SK-N-MC (cell line): ENCODE measurements around the gene PRKN.

Experiments used
- DNase-seq: peaks from one replicate; pipeline ENCODE4 v3.0.0-alpha.2; 2011; ENCODE audit warnings: low read depth, low spot score
- H3K27ac ChIP-seq: fragments of 200-600 bp; sonication (generic); 2 replicates; pipeline ENCODE4 v1.5.1; 2016; ENCODE audit warnings: mixed run types
- H3K36me3 ChIP-seq: fragments of 200-600 bp; sonication (generic); 2 replicates; pipeline ENCODE4 v1.6.1; 2017; ENCODE audit warnings: antibody characterized with exemption, low read length, mixed read lengths; ENCODE audit not compliant: insufficient read depth
- H3K4me3 ChIP-seq: fragments of 200-600 bp; sonication (generic); 2 replicates; pipeline ENCODE4 v1.5.1; 2016
- H3K9ac ChIP-seq: fragments of 200-600 bp; sonication (generic); 2 replicates; pipeline ENCODE4 v1.8.0; 2017; ENCODE audit warnings: mixed run types, mixed read lengths; ENCODE audit not compliant: insufficient read length
- H3K9me3 ChIP-seq: fragments of 200-600 bp; sonication (generic); 2 replicates; pipeline ENCODE4 v1.6.1; 2017; ENCODE audit warnings: low read depth, mild to moderate bottlenecking, antibody characterized with exemption, low read length, moderate library complexity, mixed read lengths
- EZH2 ChIP-seq: fragments of 200-600 bp; sonication (generic); IDR thresholded peaks from one replicate; pipeline ENCODE4 v1.6.1; 2017; ENCODE audit warnings: antibody characterized with exemption
- FOXP2 ChIP-seq: optimal IDR thresholded peaks from 2 replicates; pipeline ENCODE3; 2011; ENCODE audit warnings: mild to moderate bottlenecking, moderate library complexity; ENCODE audit not compliant: insufficient read depth; ENCODE audit errors: extremely low read length, control extremely low read depth
- POLR2AphosphoS5 ChIP-seq: IDR thresholded peaks from 2 replicates; pipeline ENCODE4 v1.6.1; 2012; ENCODE audit warnings: mild to moderate bottlenecking, low read depth, low read length, borderline replicate concordance

The PRKN gene

DNA sequence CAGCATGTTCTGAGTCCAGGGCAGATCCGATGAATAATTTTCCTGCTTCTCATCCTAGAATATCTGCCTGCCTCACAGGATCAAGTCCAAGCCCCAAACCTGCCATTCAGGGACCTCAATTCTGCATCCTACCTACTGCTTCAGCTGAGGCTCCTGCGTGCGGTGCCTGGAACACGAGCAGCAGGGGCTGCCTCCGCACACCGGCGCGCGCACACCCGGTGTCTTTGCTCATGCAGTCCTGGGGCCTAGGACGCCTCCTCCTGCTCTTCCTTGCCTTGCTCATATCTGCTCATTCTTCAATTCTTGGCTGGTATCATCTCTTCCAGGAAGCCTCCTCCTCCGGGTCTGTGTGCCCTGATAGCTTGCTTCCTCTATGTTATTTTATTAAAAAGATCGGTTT is 1372.6 kb downstream of the PRKN start:
- DNase-seq: no peak
- H3K9ac ChIP-seq: no peak overlapping the region
- H3K36me3 ChIP-seq: no peaks in the 10 kb centered on the region
- TF ChIP-seq EZH2 (no peak), FOXP2 (no peak), POLR2AphosphoS5 (no peak)
- no peak overlapping the region for H3K4me3 ChIP-seq
- no peaks in the 10 kb centered on the region for H3K9me3 ChIP-seq
- H3K27ac ChIP-seq: no peak overlapping the region

DNA sequence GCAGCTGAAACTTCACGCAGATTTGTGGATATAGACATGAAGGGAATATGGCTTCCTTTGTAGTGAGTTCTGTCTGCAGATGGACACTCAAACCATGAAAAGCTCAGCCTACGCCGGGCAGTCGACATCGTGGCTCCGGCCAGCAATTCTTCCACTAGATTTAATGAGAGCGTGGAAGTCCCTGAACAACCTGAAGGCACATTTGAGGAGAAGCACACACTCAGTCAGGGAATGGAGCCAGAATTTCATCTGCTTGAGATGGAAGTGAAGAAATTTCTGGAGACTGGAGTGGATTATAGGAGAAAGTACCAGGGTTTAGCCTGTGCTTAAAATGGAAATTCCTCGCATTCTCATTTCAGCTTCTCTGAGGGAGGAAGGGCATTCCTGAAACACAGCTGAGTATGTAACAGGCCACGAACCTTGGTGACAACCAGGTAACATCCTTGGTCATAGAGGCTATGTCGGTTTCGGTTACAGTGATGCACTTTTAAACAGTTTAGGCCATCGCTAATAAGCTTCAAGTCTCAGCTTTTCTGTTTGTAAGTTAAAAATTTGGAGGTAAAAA is 1373.2 kb downstream of the PRKN start:
- H3K9me3 ChIP-seq: no peaks in the 10 kb centered on the region
- H3K36me3 ChIP-seq: no peaks in the 10 kb centered on the region
- TF ChIP-seq FOXP2 (no peak), EZH2 (no peak), POLR2AphosphoS5 (no peak)
- H3K9ac ChIP-seq: no peak overlapping the region
- DNase-seq: no peak
- no peak overlapping the region for H3K4me3 ChIP-seq
- no peak overlapping the region for H3K27ac ChIP-seq

DNA sequence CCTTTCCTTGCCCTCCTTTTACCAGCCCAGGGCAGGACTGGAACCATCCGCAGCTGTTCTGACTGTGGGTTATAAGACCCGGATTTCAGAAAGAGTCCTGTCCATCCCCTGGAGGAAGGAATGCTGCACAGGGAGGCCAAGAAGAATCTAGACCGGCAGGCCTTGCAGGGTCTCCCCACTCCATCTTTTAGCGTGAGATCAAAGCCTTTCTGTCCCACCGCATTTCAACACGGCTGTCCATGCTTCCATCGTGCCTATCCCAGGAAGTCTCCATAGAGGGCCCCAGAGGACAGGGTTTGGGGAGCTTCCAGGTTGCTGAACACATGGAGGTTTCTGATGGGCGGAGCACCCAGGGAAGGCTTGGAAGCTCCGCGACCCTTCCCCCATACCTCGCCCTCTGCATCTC is 1374.4 kb downstream of the PRKN start:
- Histone ChIP-seq H3K9ac (no peak overlapping the region), H3K4me3 (no peak overlapping the region), H3K9me3 (no peaks in the 10 kb centered on the region), H3K36me3 (no peaks in the 10 kb centered on the region), H3K27ac (no peak overlapping the region)
- no peak for TF ChIP-seq EZH2
- no peak for TF ChIP-seq POLR2AphosphoS5
- TF ChIP-seq FOXP2: no peak
- DNase-seq: no peak

DNA sequence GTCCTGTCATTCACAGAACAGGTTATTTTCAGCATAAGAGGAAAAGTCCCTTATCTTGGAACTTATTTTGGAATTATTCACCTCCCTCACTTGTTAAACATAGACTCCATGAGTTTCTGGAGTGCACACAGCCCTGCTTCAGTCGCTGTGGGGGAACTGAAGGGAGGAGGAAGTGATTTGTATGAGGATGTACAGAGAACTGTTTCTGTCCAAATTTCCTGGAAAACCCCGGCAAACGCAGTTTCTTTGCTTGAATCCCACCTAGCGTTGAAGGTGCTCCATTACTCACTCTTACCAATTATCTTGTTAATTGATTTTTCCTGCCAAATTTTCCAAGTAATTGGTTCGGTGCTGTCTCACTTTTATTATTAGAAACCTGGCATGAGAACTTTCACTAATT is 1375.7 kb downstream of the PRKN start:
- no peak for DNase-seq
- no peak overlapping the region for H3K27ac ChIP-seq
- no peaks in the 10 kb centered on the region for H3K9me3 ChIP-seq
- H3K4me3 ChIP-seq: no peak overlapping the region
- H3K36me3 ChIP-seq: no peaks in the 10 kb centered on the region
- no peak for TF ChIP-seq EZH2
- TF ChIP-seq FOXP2: no peak
- no peak for TF ChIP-seq POLR2AphosphoS5
- no peak overlapping the region for H3K9ac ChIP-seq

DNA sequence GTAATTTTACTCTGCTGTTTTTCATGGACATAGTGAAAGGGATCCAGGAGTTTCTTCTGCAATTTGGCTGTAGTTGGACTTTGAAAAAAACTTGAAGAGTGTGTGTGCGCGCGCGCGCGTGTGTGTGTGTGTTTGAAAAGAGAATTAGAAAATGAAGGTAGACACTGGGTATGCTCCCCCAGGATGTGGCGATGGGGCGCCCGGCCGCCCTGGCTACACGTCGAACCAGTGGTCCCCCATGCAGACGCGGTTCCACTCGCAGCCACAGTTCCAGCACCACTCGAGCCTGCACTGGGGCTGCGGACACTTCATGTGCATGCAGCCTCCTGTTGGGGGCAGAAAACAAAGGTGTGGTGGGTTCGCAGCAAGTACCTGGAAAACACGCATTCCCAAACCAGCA is 1377.7 kb downstream of the PRKN start:
- TF ChIP-seq FOXP2 (no peak), EZH2 (no peak), POLR2AphosphoS5 (no peak)
- no peak overlapping the region for H3K9ac ChIP-seq
- H3K9me3 ChIP-seq: no peaks in the 10 kb centered on the region
- H3K27ac ChIP-seq: no peak overlapping the region
- H3K36me3 ChIP-seq: no peaks in the 10 kb centered on the region
- H3K4me3 ChIP-seq: no peak overlapping the region
- no peak for DNase-seq

DNA sequence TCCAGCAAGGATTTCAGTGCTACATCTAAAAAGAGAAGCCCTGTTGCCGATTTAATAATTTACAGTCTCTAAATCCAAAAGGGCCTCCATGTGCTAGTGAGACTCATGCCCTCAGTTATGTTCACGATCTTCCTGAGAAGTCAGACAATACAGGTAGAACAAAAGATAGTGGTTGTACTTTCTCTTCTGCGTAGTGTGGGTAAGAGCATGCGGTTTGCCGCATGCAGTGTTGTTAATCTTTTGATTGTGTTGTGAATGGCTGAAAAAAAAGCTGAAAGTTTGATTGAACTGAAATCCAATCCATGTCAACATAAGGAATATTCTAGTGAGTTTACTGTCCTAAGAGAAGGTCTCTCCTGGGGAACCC is 1379.0 kb downstream of the PRKN start:
- Histone ChIP-seq H3K4me3 (no peak overlapping the region), H3K27ac (no peak overlapping the region), H3K9me3 (no peaks in the 10 kb centered on the region), H3K9ac (no peak overlapping the region), H3K36me3 (no peaks in the 10 kb centered on the region)
- no peak for TF ChIP-seq EZH2
- no peak for TF ChIP-seq POLR2AphosphoS5
- no peak for TF ChIP-seq FOXP2
- DNase-seq: no peak

DNA sequence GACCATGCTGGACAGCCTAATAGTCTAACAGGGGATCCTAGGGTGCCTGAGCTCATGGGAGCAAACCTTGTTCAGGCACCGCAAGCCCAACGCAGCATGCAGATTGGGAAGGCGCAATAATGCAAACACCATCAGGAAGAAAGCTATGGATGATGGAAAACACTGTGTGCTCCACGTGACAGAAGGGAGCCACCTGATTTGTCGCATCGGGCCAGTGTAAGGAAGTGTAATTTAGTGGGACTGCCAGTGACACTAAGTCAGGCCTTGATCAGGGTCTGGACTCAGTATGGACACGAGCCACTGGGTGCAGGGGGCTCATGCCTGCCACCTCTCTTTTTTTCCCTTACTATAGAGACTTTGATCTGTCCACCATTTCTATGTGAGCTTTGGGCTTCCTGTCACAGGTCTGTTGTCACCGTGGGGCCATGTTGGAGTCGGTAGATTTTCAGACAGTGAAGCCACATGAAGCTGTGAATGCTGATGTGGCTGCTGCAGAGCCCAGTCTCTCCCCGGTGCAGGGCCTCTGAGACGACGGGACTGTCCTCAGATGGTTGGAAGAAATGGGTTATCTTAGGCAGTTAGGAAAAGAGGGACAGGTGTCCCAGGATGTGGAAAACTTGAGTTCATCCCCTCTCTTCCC is 1379.5 kb downstream of the PRKN start:
- DNase-seq: no peak
- H3K36me3 ChIP-seq: no peaks in the 10 kb centered on the region
- no peak overlapping the region for H3K27ac ChIP-seq
- TF ChIP-seq EZH2: no peak
- H3K9me3 ChIP-seq: no peaks in the 10 kb centered on the region
- no peak overlapping the region for H3K4me3 ChIP-seq
- no peak overlapping the region for H3K9ac ChIP-seq

DNA sequence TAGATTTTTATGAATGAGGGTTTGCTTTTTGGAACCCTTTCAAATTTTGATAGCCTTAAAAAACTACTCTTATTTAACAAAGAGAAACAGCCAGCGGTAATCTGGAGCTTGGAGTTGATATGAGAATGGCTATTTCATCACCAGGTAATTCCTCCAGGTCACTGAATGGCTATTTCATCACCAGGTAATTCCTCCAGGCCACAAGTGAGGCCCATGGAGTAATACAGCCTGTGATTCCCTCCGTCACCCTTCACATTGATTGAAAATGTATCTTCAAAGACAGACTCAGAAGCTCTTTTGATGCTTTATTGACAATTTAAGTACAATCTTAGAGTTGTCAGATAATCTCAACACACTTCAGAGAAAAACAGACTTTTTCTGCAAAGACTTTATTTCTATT is 1380.4 kb downstream of the PRKN start:
- no peaks in the 10 kb centered on the region for H3K9me3 ChIP-seq
- no peak for DNase-seq
- H3K9ac ChIP-seq: no peak overlapping the region
- no peaks in the 10 kb centered on the region for H3K36me3 ChIP-seq
- no peak overlapping the region for H3K4me3 ChIP-seq
- H3K27ac ChIP-seq: no peak overlapping the region
- TF ChIP-seq FOXP2 (no peak), POLR2AphosphoS5 (no peak), EZH2 (no peak)

DNA sequence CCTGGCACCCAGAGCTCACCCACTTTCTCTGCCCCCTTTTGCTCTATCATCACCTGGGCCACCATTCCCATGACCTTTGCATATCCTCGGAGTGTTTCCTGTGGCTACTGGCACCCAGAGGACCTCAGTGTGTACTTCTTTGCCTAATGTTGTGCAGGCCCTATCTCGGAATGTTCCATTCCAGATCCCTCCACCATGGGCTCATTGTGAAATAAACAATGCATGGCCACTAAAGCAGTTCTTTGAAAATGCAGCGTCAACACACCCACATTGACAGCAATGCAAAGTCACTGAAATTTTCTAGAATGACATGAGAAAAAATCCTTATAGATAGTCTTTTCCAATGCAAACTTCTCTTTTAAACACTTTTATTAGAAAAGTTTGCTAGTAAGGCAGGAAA is 1380.8 kb downstream of the PRKN start:
- no peak overlapping the region for H3K9ac ChIP-seq
- no peak for DNase-seq
- no peak overlapping the region for H3K4me3 ChIP-seq
- H3K36me3 ChIP-seq: no peaks in the 10 kb centered on the region
- H3K9me3 ChIP-seq: no peaks in the 10 kb centered on the region
- no peak overlapping the region for H3K27ac ChIP-seq
- TF ChIP-seq FOXP2 (no peak), EZH2 (no peak), POLR2AphosphoS5 (no peak)
